K562 (cell line): Measurements from ENCODE around the gene NFILZ. TPM values are rescaled to one million over a fixed set of nuclear protein-coding genes. Genes with fewer than 3 reads are reported as not detected.
A peak's percentile ranks its signal among the peaks of the same experiment; 100 is the strongest.

ENCODE experiments used
- ATAC-seq: fragments of 200-7000 bp; cut with Tn5 transposase; 3 replicates; pipeline ENCODE4 v1.9.1; 2020; ENCODE audit warnings: moderate library complexity
- BruUV-seq: library from RNA; stranded (reverse); fragments of 400-500 nt; replicated peaks from 2 replicates; lab custom pipeline; 2021; lab: Mats Ljungman, UMichigan
- CTCF ChIA-PET: fragments of 300-600 bp; formaldehyde crosslinking; extraction: SDS; loops from one replicate; lab custom pipeline; 2021; ENCODE audit warnings: low intra/inter-chr PET ratio; lab: Yijun Ruan, JAX
- POLR2A ChIA-PET: fragments of 300-600, 350-650 bp; sonication (Branson Sonifier 250); formaldehyde crosslinking; extraction: SDS; loops from one replicate; lab custom pipeline; 2021; ENCODE audit warnings: antibody characterized with exemption, inconsistent platforms; lab: Yijun Ruan, JAX
- DNase-seq, 4 experiments: peaks; one replicate each; pipeline versions ENCODE4 v3.0.0 to v3.0.0-alpha.2; 2011 to 2018; ENCODE audit warnings: low spot score in 3 of 4, mixed read lengths in 3 of 4; ENCODE audit errors: extremely low read depth in 1 of 4
- FAIRE-seq: peaks from 2 replicates; lab custom pipeline; 2011; peaks lifted over from hg19 to GRCh38; lab: Jason Lieb, UNC
- H2AFZ ChIP-seq: 2 replicates; pipeline ENCODE4 v1.6.0; 2011; ENCODE audit warnings: low read depth, low read length, control low read depth, inconsistent platforms
- H3K27ac ChIP-seq: fragments of 200-600 bp; 3 replicates; pipeline ENCODE4 v1.8.0; 2011; ENCODE audit warnings: low read depth, mild to moderate bottlenecking, control low read depth, inconsistent platforms, low read length, moderate library complexity, mixed read lengths; ENCODE audit errors: extremely low read depth
- H3K27me3 ChIP-seq, 2 experiments: fragments of 300-600 bp in 1 of 2; 2 replicates in 1 of 2; 3 replicates in 1 of 2; pipeline versions ENCODE4 v1.6.0 to v1.8.0; 2011; ENCODE audit warnings: inconsistent platforms in 2 of 2, low read length in 2 of 2, mild to moderate bottlenecking in 1 of 2, mixed read lengths in 1 of 2, moderate library complexity in 1 of 2; ENCODE audit not compliant: control insufficient read depth in 2 of 2, insufficient read depth in 2 of 2
- H3K36me3 ChIP-seq: fragments of 300-600 bp; 3 replicates; pipeline ENCODE4 v1.8.0; 2011; ENCODE audit warnings: mild to moderate bottlenecking, low read length, inconsistent platforms; ENCODE audit not compliant: control insufficient read depth, insufficient read depth
- H3K4me1 ChIP-seq, 2 experiments: fragments of 200-600 bp in 1 of 2; replicated peaks in 1 of 2; 2 replicates in 1 of 2; 3 replicates in 1 of 2; pipeline versions ENCODE4 v1.5.1 to v1.8.0; 2011; ENCODE audit warnings: inconsistent platforms in 2 of 2, low read length in 2 of 2, mild to moderate bottlenecking in 1 of 2, mixed read lengths in 1 of 2, moderate library complexity in 1 of 2; ENCODE audit not compliant: control insufficient read depth in 2 of 2, insufficient read depth in 2 of 2
- H3K4me2 ChIP-seq: 2 replicates; pipeline ENCODE4 v1.6.1; 2011; ENCODE audit warnings: low read length, control low read depth, inconsistent platforms, mixed read lengths; ENCODE audit not compliant: insufficient read depth
- H3K4me3 ChIP-seq: fragments of 200-600 bp; sonication (generic), shearing (Covaris generic); 2 replicates; pipeline ENCODE4 v1.5.1; 2016; ENCODE audit warnings: control low read depth, inconsistent platforms
- H3K79me2 ChIP-seq: fragments of 200-600 bp; 3 replicates; pipeline ENCODE4 v1.8.0; 2011; ENCODE audit warnings: low read length, inconsistent platforms; ENCODE audit not compliant: control insufficient read depth, insufficient read depth
- H3K9ac ChIP-seq, 2 experiments: 2 replicates each; pipeline versions ENCODE4 v1.6.0 to v1.6.1; 2011; ENCODE audit warnings: low read depth in 2 of 2, low read length in 2 of 2, control low read depth in 1 of 2, inconsistent platforms in 1 of 2, mild to moderate bottlenecking in 1 of 2, mixed read lengths in 1 of 2; ENCODE audit not compliant: insufficient read depth in 1 of 2
- H3K9me1 ChIP-seq: one replicate; pipeline ENCODE4 v1.6.0; 2011; ENCODE audit warnings: inconsistent platforms, mild to moderate bottlenecking, low read length, moderate library complexity; ENCODE audit not compliant: control insufficient read depth, insufficient read depth
- H3K9me3 ChIP-seq: replicated peaks from 2 replicates; pipeline ENCODE4 v1.5.1; 2011; ENCODE audit warnings: low read depth, low read length, inconsistent platforms; ENCODE audit not compliant: control insufficient read depth, insufficient read depth
- H4K20me1 ChIP-seq: replicated peaks from 2 replicates; pipeline ENCODE4 v1.6.1; 2011; ENCODE audit warnings: low read length, inconsistent platforms, mixed read lengths; ENCODE audit not compliant: control insufficient read depth, insufficient read depth
- CC2D1A ChIP-seq: fragments of 450-650 bp; IDR thresholded peaks from 2 replicates; pipeline ENCODE4 v1.6.1; 2017; ENCODE audit warnings: mild to moderate bottlenecking
- HMG20B ChIP-seq: fragments of 250-450 bp; sonication (Bioruptor Pico); IDR thresholded peaks from 2 replicates; pipeline ENCODE4 v1.5.0; 2021; ENCODE audit warnings: mild to moderate bottlenecking
- ILK ChIP-seq: fragments of 450-650 bp; IDR thresholded peaks from 2 replicates; pipeline ENCODE4 v1.6.1; 2016; ENCODE audit warnings: missing genetic modification characterization, low read depth, mild to moderate bottlenecking, missing compliant biosample characterization, moderate library complexity, borderline replicate concordance
- MTA2 ChIP-seq: fragments of 450-650 bp; IDR thresholded peaks from 2 replicates; pipeline ENCODE4 v1.6.1; 2016; ENCODE audit warnings: low read depth
- NFRKB ChIP-seq: fragments of 450-650 bp; IDR thresholded peaks from 2 replicates; pipeline ENCODE4 v1.6.1; 2016; ENCODE audit warnings: low read depth
- NFYB ChIP-seq: IDR thresholded peaks from 2 replicates; pipeline ENCODE4 v1.6.1; 2011; ENCODE audit warnings: mild to moderate bottlenecking, moderate library complexity; ENCODE audit not compliant: insufficient read length; ENCODE audit errors: extremely low read depth
- POLR2AphosphoS5 ChIP-seq: IDR thresholded peaks from 2 replicates; pipeline ENCODE4 v1.6.1; 2011; ENCODE audit warnings: mild to moderate bottlenecking, low read depth, low read length, moderate library complexity; ENCODE audit not compliant: control insufficient read depth, insufficient read depth
- SETDB1 ChIP-seq: IDR thresholded peaks from one replicate; pipeline ENCODE4 v1.6.1; 2012; ENCODE audit warnings: low read length, control low read depth, inconsistent platforms
- SRF ChIP-seq, 2 experiments: fragments of 250-450, 450-650 bp in 1 of 2; sonication (Bioruptor Pico) in 1 of 2; sonication (generic) in 1 of 2; formaldehyde crosslinking; IDR thresholded peaks; 2 replicates each; pipeline versions ENCODE4 v1.5.0 to v1.5.1; 2020 to 2022; ENCODE audit warnings: mild to moderate bottlenecking in 1 of 2, missing genetic modification reagents in 1 of 2
- SRSF9 ChIP-seq: fragments of 200-400 bp; formaldehyde crosslinking; IDR thresholded peaks from 2 replicates; pipeline ENCODE4 v1.6.1; 2017; ENCODE audit warnings: low read depth, low read length, borderline replicate concordance
- TRIM28 ChIP-seq: fragments of 450-650 bp; IDR thresholded peaks from 2 replicates; pipeline ENCODE4 v1.6.1; 2017
- ZNF134 ChIP-seq: fragments of 250-450 bp; sonication (Bioruptor Pico); conservative IDR thresholded peaks from 2 replicates; pipeline ENCODE4 v1.4.0; 2020
- ZNF3 ChIP-seq: fragments of 250-450 bp; sonication (Bioruptor Pico); IDR thresholded peaks from 2 replicates; pipeline ENCODE4 v1.5.0; 2021; ENCODE audit warnings: mild to moderate bottlenecking, moderate library complexity
- ZNF311 ChIP-seq: fragments of 250-450 bp; sonication (Bioruptor Pico); IDR thresholded peaks from 2 replicates; pipeline ENCODE4 v1.4.0; 2020; ENCODE audit warnings: mild to moderate bottlenecking, moderate library complexity
- WGBS: fragments of 100-300 bp; shearing (Covaris generic); methylation state at CpG from one replicate; pipeline ENCODE4 v1.1.6; 2016; ENCODE audit warnings: low coverage, mixed read lengths; ENCODE audit not compliant: insufficient coverage; ENCODE audit errors: missing lambda C conversion rate; 5-methylcytosine and 5-hydroxymethylcytosine counted together
- in situ Hi-C: fragments of 300-500 bp; cut with MboI; formaldehyde crosslinking; loops from 4 replicates; pipeline ENCODE4 v1.15.0; 2018; ENCODE audit warnings: inconsistent platforms, mixed read lengths
- intact Hi-C: fragments of 100-400 bp; cut with micrococcal nuclease; formaldehyde crosslinking; loops from 2 replicates; pipeline ENCODE4 v1.14.2; 2022
- polyA plus RNA-seq, 8 experiments: library from polyadenylated mRNA; depleted of rRNA in 4 of 8; stranded (reverse) in 5 of 8; unstranded in 3 of 8; fragments of >200 nt; fragmentation: Nextera tagmentation in 2 of 8; fragmentation: Illumina TruSeq in 1 of 8; extraction: Ambion mirVana in 2 of 8; extraction: Trizol in 1 of 8; gene quantifications; 2 replicates each; pipeline versions ENCODE4 v1.2.1 to v1.2.3, GENCODE V29; 2011 to 2014; ENCODE audit warnings: inconsistent platforms in 1 of 8, missing spikeins in 1 of 8
- total RNA-seq, 7 experiments: library from RNA; depleted of rRNA in 6 of 7; stranded (reverse); fragments of >200 nt in 6 of 7; fragmentation: Illumina TruSeq in 2 of 7; extraction: Trizol in 2 of 7; gene quantifications; 2 replicates each; pipeline versions ENCODE4 v1.2.1 to v1.2.3, GENCODE V29; 2011 to 2021; ENCODE audit warnings: low replicate concordance in 1 of 7
- TF ChIP-seq, protein P1 (sequence below): fragments of 450-650 bp; conservative IDR thresholded peaks from 2 replicates; pipeline ENCODE4 v1.6.1; 2016; ENCODE audit warnings: missing genetic modification characterization, low read depth, mild to moderate bottlenecking, control low read depth, missing compliant biosample characterization
- TF ChIP-seq, protein P2 (sequence below): fragments of 450-650 bp; IDR thresholded peaks from 2 replicates; pipeline ENCODE4 v1.6.1; 2018; ENCODE audit not compliant: partially characterized antibody

Gene NFILZ
- total and polyA plus RNA-seq, 9 of the 15 experiments (the other 6 are each of a cell fraction or from before 2014, with no cell fraction given): not detected

DNA sequence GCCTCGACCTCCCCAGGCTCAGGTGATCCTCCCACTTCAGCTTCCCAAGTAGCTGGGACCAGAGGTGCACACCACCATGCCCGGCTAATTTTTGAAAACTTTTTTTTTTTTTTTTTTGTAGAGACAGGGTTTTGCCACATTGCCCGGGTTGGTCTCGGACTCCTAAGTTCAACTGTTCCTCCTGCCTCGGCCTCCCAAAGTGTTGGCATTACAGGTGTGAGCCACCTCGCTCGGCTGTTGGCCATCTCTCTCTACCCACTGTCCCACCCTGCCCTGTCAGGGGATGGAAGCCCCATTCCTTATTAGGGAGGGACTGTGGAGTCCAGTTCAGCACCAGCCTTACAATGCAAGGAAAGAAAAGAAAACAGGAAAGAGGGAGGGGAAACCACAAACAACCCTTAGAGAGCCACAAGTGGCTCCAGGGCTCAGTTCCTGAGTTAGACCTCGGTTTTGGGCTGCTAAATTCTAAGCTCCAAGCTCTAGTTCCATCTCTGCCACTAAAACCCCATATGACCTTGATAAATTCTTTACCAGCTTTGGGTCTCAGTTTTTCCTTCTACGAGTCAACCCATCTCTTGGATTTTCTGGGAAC lies 36.5 kb downstream of the NFILZ start:
- H3K36me3 ChIP-seq: no peaks in the 10 kb centered on the region
- H3K27me3 ChIP-seq: peaks cover 0 to 4% of the 10 kb centered on the region in 2 experiments; a peak in 1 of 5 replicates
- intact Hi-C loops (no loop called here), in situ Hi-C loops (no loop called here)
- TF ChIP-seq POLR2AphosphoS5: no peak
- TF ChIP-seq TRIM28: no peak
- no peak for TF ChIP-seq NFRKB
- no peak for TF ChIP-seq HMG20B (CRISPR knock-in tag)
- TF ChIP-seq SRSF9: no peak
- TF ChIP-seq ILK (tag): no peak
- TF ChIP-seq, protein P1, sequence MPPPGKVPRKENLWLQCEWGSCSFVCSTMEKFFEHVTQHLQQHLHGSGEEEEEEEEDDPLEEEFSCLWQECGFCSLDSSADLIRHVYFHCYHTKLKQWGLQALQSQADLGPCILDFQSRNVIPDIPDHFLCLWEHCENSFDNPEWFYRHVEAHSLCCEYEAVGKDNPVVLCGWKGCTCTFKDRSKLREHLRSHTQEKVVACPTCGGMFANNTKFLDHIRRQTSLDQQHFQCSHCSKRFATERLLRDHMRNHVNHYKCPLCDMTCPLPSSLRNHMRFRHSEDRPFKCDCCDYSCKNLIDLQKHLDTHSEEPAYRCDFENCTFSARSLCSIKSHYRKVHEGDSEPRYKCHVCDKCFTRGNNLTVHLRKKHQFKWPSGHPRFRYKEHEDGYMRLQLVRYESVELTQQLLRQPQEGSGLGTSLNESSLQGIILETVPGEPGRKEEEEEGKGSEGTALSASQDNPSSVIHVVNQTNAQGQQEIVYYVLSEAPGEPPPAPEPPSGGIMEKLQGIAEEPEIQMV: no peak
- TF ChIP-seq, protein P2, sequence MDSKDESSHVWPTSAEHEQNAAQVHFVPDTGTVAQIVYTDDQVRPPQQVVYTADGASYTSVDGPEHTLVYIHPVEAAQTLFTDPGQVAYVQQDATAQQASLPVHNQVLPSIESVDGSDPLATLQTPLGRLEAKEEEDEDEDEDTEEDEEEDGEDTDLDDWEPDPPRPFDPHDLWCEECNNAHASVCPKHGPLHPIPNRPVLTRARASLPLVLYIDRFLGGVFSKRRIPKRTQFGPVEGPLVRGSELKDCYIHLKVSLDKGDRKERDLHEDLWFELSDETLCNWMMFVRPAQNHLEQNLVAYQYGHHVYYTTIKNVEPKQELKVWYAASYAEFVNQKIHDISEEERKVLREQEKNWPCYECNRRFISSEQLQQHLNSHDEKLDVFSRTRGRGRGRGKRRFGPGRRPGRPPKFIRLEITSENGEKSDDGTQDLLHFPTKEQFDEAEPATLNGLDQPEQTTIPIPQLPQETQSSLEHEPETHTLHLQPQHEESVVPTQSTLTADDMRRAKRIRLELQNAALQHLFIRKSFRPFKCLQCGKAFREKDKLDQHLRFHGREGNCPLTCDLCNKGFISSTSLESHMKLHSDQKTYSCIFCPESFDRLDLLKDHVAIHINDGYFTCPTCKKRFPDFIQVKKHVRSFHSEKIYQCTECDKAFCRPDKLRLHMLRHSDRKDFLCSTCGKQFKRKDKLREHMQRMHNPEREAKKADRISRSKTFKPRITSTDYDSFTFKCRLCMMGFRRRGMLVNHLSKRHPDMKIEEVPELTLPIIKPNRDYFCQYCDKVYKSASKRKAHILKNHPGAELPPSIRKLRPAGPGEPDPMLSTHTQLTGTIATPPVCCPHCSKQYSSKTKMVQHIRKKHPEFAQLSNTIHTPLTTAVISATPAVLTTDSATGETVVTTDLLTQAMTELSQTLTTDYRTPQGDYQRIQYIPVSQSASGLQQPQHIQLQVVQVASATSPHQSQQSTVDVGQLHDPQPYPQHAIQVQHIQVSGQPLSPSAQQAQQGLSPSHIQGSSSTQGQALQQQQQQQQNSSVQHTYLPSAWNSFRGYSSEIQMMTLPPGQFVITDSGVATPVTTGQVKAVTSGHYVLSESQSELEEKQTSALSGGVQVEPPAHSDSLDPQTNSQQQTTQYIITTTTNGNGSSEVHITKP: no peak
- TF ChIP-seq ZNF134: no peak
- TF ChIP-seq SRF (CRISPR knock-in tag; IDR thresholded peaks at IDR 0.05): 0 out of 4 replicates have a peak, but pooled peaks of 1 of the 2 experiments have one; percentile 49
- TF ChIP-seq ZNF311 (CRISPR knock-in tag): peak; percentile 86; the same call in 1 of the 2 replicates
- TF ChIP-seq SETDB1: no peak
- TF ChIP-seq ZNF3: no peak
- TF ChIP-seq NFYB: no peak
- no peak for TF ChIP-seq MTA2
- no peak for TF ChIP-seq CC2D1A
- no peak overlapping the region for H3K27ac ChIP-seq
- ChIA-PET CTCF (no interaction called here), POLR2A (no interaction called here)
- no peaks in the 10 kb centered on the region for H3K79me2 ChIP-seq
- peaks cover 2 to 7% of the 10 kb centered on the region in 2 experiments; a peak in 2 of 5 replicates for H3K4me1 ChIP-seq
- H3K4me2 ChIP-seq: no peak overlapping the region
- H3K4me3 ChIP-seq: no peak overlapping the region
- no peak for DNase-seq
- 0 out of 2 replicates have a peak, but pooled peaks cover 3% of the 10 kb centered on the region for H4K20me1 ChIP-seq
- no peak for FAIRE-seq
- no peak for ATAC-seq
- BruUV-seq: no TSS peak
- no peak overlapping the region for H3K9ac ChIP-seq
- WGBS: 3% methylated on average over 8 of the region's 9 CpGs
- H3K9me3 ChIP-seq: no peaks in the 10 kb centered on the region
- no peak overlapping the region for H2AFZ ChIP-seq
- no peaks in the 10 kb centered on the region for H3K9me1 ChIP-seq
